Nephron (organoid): ENCODE data around the gene WNT3A.

ENCODE experiments used
- H3K27ac Mint-ChIP-seq, 3 experiments: 2 replicates each; pipeline ENCODE4 v1.8.0; 2020; ENCODE audit warnings: mixed read lengths in 3 of 3, mild to moderate bottlenecking in 2 of 3, moderate library complexity in 1 of 3
- H3K27me3 Mint-ChIP-seq: 2 replicates; pipeline ENCODE4 v1.8.0; 2021; ENCODE audit warnings: low read depth, mild to moderate bottlenecking, moderate library complexity, mixed read lengths
- H3K36me3 Mint-ChIP-seq: 2 replicates; pipeline ENCODE4 v1.8.0; 2020; ENCODE audit warnings: low read depth, mixed read lengths
- H3K4me1 Mint-ChIP-seq: 2 replicates; pipeline ENCODE4 v1.8.0; 2020; ENCODE audit warnings: mixed read lengths
- H3K4me3 Mint-ChIP-seq, 3 experiments: 2 replicates each; pipeline ENCODE4 v1.8.0; 2020; ENCODE audit warnings: mild to moderate bottlenecking in 3 of 3, mixed read lengths in 3 of 3, moderate library complexity in 2 of 3
- H3K9me3 Mint-ChIP-seq: 2 replicates; pipeline ENCODE4 v1.8.0; 2020; ENCODE audit warnings: mixed read lengths
- CTCF ChIP-seq, 3 experiments: fragments of 200-600 bp; sonication (generic); IDR thresholded peaks; one replicate each; pipeline ENCODE4 v1.5.0; 2021; ENCODE audit warnings: antibody characterized with exemption in 3 of 3; ENCODE audit not compliant: unreplicated experiment in 3 of 3

WNT3A gene

GRCh38 chr1:228031276-228031995 lies 24.6 kb downstream of the WNT3A start:
- H3K9me3 Mint-ChIP-seq: peaks cover 19% of the 10 kb centered on the region
- H3K4me3 Mint-ChIP-seq: no peak overlapping the region
- H3K36me3 Mint-ChIP-seq: no peaks in the 10 kb centered on the region

GRCh38 chr1:228032041-228032440 lies 25.2 kb downstream of the WNT3A start:
- H3K4me3 Mint-ChIP-seq: no peak overlapping the region
- peaks cover 17% of the 10 kb centered on the region for H3K9me3 Mint-ChIP-seq
- no peaks in the 10 kb centered on the region for H3K36me3 Mint-ChIP-seq
- TF ChIP-seq CTCF (IDR thresholded peaks at IDR 0.05; ENCODE audit: unreplicated experiment in 3 of 3): no peak
- no peaks in the 10 kb centered on the region for H3K4me1 Mint-ChIP-seq
- H3K27ac Mint-ChIP-seq: no peak overlapping the region
- H3K27me3 Mint-ChIP-seq: peaks cover 20% of the 10 kb centered on the region

More at GRCh38 chr1:228031276-228031995, 24.6 kb downstream of the WNT3A start:
- peaks cover 22% of the 10 kb centered on the region for H3K27me3 Mint-ChIP-seq
- no peak for TF ChIP-seq CTCF (IDR thresholded peaks at IDR 0.05; ENCODE audit: unreplicated experiment in 3 of 3)
- no peaks in the 10 kb centered on the region for H3K4me1 Mint-ChIP-seq
- H3K27ac Mint-ChIP-seq: no peak overlapping the region

- H3K4me1 Mint-ChIP-seq: no peaks in the 10 kb centered on the region
- H3K36me3 Mint-ChIP-seq: no peaks in the 10 kb centered on the region
- H3K27ac Mint-ChIP-seq: no peak overlapping the region
- no peak overlapping the region for H3K4me3 Mint-ChIP-seq
- peaks cover 17% of the 10 kb centered on the region for H3K9me3 Mint-ChIP-seq
- H3K27me3 Mint-ChIP-seq: peaks cover 30% of the 10 kb centered on the region
- TF ChIP-seq CTCF (IDR thresholded peaks at IDR 0.05; ENCODE audit: unreplicated experiment in 3 of 3): no peak
Measured at GRCh38 chr1:228033376-228033775, 26.6 kb downstream of the WNT3A start.

- Mint-ChIP-seq H3K27me3 (peaks cover 38% of the 10 kb centered on the region), H3K27ac (no peak overlapping the region), H3K4me1 (no peaks in the 10 kb centered on the region), H3K36me3 (no peaks in the 10 kb centered on the region), H3K9me3 (peaks cover 17% of the 10 kb centered on the region), H3K4me3 (no peak overlapping the region)
- no peak for TF ChIP-seq CTCF (IDR thresholded peaks at IDR 0.05; ENCODE audit: unreplicated experiment in 3 of 3)
Measured at GRCh38 chr1:228034954-228035837, 28.4 kb downstream of the WNT3A start.

GRCh38 chr1:228035844-228036243 lies 29.0 kb downstream of the WNT3A start:
- TF ChIP-seq CTCF (IDR thresholded peaks at IDR 0.05; ENCODE audit: unreplicated experiment in 3 of 3): no peak
- no peak overlapping the region for H3K27ac Mint-ChIP-seq
- H3K27me3 Mint-ChIP-seq: peaks cover 38% of the 10 kb centered on the region
- H3K4me3 Mint-ChIP-seq: no peak overlapping the region
- no peaks in the 10 kb centered on the region for H3K4me1 Mint-ChIP-seq
- H3K36me3 Mint-ChIP-seq: no peaks in the 10 kb centered on the region
- H3K9me3 Mint-ChIP-seq: peaks cover 17% of the 10 kb centered on the region
